Germinal center (tissue), 1 donor: ENCODE data around the gene ZFC3H1.
"Not testable (repeated sequence)": the region's sequence is repeated elsewhere in the genome, so short reads cannot be mapped to it uniquely, and the experiment has no call there.

ENCODE experiments used
- DNase-seq: peaks from one replicate; pipeline ENCODE4 v3.0.0; 2012; ENCODE audit warnings: mixed read lengths, low spot score

Gene ZFC3H1, protein sequence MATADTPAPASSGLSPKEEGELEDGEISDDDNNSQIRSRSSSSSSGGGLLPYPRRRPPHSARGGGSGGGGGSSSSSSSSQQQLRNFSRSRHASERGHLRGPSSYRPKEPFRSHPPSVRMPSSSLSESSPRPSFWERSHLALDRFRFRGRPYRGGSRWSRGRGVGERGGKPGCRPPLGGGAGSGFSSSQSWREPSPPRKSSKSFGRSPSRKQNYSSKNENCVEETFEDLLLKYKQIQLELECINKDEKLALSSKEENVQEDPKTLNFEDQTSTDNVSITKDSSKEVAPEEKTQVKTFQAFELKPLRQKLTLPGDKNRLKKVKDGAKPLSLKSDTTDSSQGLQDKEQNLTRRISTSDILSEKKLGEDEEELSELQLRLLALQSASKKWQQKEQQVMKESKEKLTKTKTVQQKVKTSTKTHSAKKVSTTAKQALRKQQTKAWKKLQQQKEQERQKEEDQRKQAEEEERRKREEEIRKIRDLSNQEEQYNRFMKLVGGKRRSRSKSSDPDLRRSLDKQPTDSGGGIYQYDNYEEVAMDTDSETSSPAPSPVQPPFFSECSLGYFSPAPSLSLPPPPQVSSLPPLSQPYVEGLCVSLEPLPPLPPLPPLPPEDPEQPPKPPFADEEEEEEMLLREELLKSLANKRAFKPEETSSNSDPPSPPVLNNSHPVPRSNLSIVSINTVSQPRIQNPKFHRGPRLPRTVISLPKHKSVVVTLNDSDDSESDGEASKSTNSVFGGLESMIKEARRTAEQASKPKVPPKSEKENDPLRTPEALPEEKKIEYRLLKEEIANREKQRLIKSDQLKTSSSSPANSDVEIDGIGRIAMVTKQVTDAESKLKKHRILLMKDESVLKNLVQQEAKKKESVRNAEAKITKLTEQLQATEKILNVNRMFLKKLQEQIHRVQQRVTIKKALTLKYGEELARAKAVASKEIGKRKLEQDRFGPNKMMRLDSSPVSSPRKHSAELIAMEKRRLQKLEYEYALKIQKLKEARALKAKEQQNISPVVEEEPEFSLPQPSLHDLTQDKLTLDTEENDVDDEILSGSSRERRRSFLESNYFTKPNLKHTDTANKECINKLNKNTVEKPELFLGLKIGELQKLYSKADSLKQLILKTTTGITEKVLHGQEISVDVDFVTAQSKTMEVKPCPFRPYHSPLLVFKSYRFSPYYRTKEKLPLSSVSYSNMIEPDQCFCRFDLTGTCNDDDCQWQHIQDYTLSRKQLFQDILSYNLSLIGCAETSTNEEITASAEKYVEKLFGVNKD (N-terminal part only)

GRCh38 chr12:71663561-71664410 lies at the start of gene ZFC3H1, which contains the start of gene THAP2:
TSS of gene ZFC3H1 (minus strand) at chr12:71663848. CDS start at chr12:71663610, 238 bp downstream.
TSS of gene THAP2 (plus strand) at chr12:71664301. CDS start at chr12:71664510, 209 bp downstream.
- peak; percentile 90 for DNase-seq

DNA sequence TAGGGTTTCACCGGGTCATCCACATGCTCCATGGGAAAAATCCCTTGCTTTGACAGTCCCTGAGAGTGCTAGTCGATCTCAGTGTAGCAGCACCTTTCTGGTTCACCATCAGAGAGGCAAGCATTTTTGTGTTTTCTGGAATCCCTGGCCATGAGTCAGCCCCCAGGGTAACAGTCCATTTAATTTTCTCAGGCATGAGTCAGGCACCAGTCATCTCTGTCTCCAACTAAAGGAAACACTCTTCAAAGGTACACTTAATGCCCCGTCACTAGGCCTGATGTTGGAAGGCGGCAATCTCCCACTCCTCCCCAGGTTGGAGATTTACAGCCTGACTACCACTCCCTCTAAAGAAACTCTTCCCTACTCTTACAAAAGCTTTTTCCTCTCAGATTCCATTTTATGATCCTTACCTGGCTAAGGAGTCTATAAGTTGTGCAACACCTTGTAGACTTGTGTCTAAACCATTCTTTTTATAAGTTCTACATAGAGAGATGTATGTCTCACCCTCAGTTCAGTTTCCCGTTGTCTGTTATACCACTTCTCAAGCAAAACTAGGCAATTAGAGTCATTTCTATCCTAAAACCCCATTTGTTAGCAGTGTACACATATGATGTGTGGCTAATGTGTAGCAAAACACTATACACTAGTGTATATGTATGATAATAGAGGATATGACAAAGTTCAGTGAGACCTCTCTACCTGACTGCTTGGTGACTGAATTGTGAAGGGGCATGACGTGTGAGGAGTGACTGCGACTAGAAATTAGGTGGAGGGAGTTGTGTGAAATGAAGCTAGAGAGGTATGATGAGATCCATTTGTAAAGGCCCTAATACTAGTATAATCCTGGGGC lies 46.9 kb upstream of the ZFC3H1 start:
- DNase-seq, result no peak

- DNase-seq, result no peak
Observed at GRCh38 chr12:71708658-71709057, 45.0 kb upstream of the ZFC3H1 start.

GRCh38 chr12:71704920-71705319 lies 41.3 kb upstream of the ZFC3H1 start:
- no peak for DNase-seq

GRCh38 chr12:71703206-71703605 lies 39.6 kb upstream of the ZFC3H1 start:
- DNase-seq, result no peak

- no peak for DNase-seq
Observed at GRCh38 chr12:71702590-71702989, 38.9 kb upstream of the ZFC3H1 start.

DNA sequence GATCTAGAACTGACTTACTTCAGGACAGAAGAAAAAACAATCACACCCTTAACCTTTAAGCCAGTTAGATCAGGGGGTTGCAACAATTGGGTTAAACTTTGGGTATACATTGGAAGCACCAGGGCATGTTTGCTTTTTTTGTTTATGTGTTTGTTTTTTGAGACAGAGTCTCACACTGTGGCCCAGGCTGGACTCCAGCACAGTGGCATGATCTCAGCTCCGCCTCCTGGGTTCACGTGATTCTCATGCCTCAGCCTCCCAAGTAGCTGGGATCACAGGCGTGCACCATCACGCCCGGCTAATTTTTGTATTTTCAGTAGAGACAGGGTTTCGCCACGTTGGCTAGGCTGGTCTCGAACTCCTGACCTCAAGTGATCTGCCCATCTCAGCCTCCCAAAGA lies 38.5 kb upstream of the ZFC3H1 start:
- not testable (repeated sequence) for DNase-seq

DNA sequence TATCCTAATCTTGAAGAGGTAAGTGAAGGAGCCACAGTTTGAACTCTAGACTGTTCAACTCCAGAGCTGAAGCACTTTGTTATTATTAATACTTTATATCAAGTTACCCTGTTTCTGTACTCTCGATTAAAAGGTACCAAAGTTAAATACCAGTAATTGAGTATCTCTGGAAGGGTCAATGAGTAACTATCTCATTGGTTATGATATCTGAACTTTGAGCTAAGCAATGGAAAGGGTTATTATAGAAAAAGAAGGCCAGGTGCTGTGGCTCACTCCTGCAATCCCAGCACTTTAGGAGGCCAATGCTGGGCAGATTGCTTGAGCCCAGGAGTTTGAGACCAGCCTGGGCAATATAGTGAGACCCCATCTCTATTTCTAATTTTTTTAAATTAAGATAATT lies 32.1 kb upstream of the ZFC3H1 start:
- no peak for DNase-seq

DNA sequence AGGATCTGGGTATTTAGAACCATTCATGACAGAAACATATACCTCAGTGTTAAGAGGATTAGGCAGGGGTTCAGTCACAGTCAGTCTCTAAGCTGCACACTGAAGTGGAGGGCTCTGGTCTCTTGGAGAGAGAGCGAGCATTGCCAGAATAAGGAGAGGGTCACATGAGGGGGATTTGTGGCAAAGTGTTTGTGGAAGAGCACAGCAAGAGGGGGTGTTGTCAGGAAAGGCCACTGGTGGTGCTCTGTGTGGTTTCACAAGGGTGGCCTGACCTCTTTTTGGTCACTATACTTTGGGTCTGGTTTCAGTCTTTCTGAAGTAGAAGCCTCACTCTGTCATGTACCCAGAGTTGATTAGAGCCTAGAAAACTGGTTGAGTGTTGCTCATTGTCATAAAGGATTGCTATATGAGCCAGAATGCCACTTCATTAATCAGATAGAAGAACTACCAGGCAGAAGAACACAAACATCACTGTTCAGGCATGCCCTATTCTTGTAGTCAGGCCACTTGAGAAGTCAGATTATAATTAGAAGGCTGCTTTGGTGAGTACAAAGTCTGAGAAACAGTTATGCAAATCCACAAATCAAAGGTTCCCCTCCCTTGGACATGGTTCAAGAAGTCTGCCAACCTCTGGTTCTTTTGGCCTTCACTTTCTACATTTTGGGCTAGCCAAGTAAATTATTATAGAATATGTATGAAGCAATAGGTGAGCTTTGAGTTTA lies 30.6 kb upstream of the ZFC3H1 start:
- peak; percentile 73 for DNase-seq

DNA sequence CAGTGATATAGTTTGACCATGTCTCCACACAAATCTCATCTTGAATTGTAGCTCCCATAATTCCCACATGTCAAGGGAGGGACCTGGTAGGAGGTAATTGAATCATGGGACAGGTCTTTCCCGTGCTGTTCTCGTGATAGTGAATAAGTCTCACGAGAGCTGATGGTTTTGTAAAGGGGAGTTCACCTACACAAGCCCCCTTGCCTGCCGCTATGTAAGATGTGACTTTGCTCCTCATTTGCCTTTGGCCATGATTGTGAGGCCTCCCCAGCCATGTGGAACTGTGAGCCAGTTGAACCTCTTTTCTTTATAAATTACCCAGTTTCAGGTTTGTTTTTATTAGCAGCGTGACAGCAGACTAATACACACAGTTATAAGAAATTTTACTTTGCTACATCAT lies 30.0 kb upstream of the ZFC3H1 start:
- DNase-seq, result not testable (repeated sequence)

DNA sequence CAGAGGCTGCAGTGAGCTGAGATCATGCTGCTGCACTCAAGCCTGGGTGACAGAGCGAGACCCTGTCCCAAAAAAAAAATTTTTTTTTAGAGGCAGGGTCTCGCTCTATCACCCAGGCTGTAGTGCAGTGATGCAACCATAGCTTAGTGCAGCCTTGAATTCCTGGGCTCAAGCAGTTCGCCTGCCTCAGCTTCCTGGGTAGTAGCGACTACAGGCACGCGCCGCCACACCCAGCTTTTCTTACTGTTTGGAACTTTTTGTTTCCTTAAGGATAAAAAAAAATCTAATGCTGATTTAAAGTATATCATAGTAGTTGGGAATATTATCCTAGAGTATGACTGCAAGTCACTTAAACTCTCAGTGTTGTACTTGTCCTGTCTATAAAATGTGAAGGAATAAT lies 29.5 kb upstream of the ZFC3H1 start:
- DNase-seq, result no peak

DNA sequence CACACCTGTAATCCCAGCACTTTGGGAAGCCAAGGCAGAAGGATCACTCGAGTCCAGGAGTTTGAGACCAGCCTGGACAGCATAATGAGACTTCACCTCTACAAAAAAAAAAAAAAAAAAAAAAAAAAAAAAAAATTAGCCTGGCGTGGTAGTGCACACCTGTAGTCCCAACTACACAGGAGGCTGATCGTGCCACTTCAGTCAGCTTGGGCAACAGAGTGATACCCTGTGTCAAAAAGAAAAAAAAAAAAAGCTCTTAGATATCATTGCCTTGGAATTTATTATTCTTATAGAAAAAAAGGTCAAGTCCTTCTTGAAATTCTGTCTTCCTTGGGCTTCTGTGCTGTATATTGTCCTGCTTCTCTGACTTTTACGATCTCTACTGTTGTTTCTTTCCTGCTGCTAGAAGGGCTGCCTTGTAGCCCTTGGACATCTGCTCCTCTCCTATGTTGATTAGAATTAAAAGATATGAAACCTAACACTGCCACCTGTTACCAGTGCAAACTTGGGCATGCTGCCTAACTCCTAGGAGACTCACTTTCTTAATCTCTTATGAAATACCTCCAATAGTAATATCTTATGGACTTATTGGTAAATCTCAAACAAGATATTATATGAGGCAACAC lies 28.0 kb upstream of the ZFC3H1 start:
- DNase-seq, result peak; percentile 8

GRCh38 chr12:71688961-71689570 lies 25.4 kb upstream of the ZFC3H1 start:
- DNase-seq, result no peak

- not testable (repeated sequence) for DNase-seq
Observed at GRCh38 chr12:71687172-71687571, 23.5 kb upstream of the ZFC3H1 start.

DNA sequence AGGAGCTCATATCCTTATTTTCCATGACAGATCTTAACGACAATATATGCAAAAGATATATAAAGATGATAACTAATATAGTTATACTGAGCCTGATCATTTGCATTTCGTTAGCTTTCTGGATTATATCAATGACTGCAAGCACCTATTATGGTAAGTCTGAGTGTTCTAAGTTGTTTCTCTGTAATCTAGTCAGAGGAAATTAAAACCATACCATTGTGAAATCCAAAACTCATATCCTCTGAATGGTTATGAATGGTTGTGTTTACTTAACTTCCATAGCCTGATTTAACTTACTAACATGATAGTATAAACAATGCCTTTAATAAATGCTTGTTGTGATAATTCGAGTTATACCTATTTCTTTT lies 23.0 kb upstream of the ZFC3H1 start:
- DNase-seq, result peak; percentile 14

- peak; percentile 89 for DNase-seq
Observed at GRCh38 chr12:71685914-71686657, 22.4 kb upstream of the ZFC3H1 start, which contains the start of gene TMEM19. TSS of gene TMEM19 (plus strand) at chr12:71686082. CDS start at chr12:71686681, 599 bp downstream.

- no peak for DNase-seq
Observed at GRCh38 chr12:71685312-71685906, 21.8 kb upstream of the ZFC3H1 start.
